Stimulated activated CD4-positive, alpha-beta T cell treated with anti-CD3 and anti-CD28 coated beads, Interleukin-4, amount 100 ng/mL, for 48 hours (primary cell): ENCODE data around the gene TBCK.

ENCODE experiments used
- DNase-seq, 2 donors: peaks; one replicate each; pipeline ENCODE4 v3.0.0-alpha.2; 2020; ENCODE audit warnings: low read depth in 2 of 2

The TBCK gene

GRCh38 chr4:106315968-106316772, at the start of gene TBCK, which contains the start of gene AIMP1:
Gene TBCK (minus strand): TSS chr4:106316209. CDS start chr4:106308960, 7,249 bp downstream.
Gene AIMP1 (plus strand): TSS chr4:106316550. CDS start chr4:106325010, 8,460 bp downstream.
- peak; percentile 74 to 80 for DNase-seq

DNA sequence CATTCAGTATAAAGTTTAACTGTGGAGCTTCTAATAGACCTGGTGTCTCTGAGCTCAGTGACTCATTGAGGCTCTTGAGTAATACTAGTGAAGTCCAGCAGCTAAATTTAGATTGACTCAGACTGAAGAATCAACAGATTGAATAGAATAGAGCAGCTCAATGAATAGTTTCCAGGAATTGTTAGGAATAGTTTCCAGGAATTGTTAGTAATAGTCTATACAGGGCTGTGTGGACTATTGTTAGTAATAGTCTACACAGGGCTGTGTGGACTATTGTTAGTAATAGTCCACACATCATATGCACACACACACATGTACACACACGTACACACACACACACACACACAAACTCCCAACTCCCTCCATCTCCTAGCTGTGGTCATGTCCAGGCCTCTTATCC, 49.6 kb upstream of the TBCK start:
- no peak for DNase-seq

GRCh38 chr4:106364282-106364681, 48.3 kb upstream of the TBCK start:
- DNase-seq: no peak

GRCh38 chr4:106362086-106362825, 46.2 kb upstream of the TBCK start:
- no peak for DNase-seq

- no peak for DNase-seq
Observed at GRCh38 chr4:106358899-106359298, 42.9 kb upstream of the TBCK start.

- DNase-seq: no peak
Observed at GRCh38 chr4:106355193-106355592, 39.2 kb upstream of the TBCK start.

DNA sequence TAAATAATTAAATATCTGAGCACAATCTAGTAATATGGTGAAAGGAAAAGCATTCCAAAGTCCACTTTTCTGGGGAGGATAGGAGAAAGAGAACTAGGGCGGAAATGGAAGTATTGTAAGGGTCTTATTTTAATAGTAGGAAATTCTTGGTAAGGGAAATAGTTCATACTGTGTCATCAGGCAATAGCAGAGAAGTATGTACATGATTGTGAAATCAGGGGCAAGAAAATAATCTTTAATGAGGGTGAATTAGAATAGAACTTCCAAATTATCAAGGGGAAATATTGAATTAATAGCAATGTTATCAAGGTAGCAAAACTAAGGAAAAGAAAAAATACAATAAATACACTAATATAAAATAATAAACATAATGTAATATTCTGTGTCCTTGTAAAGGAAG, 37.8 kb upstream of the TBCK start:
- no peak for DNase-seq

DNA sequence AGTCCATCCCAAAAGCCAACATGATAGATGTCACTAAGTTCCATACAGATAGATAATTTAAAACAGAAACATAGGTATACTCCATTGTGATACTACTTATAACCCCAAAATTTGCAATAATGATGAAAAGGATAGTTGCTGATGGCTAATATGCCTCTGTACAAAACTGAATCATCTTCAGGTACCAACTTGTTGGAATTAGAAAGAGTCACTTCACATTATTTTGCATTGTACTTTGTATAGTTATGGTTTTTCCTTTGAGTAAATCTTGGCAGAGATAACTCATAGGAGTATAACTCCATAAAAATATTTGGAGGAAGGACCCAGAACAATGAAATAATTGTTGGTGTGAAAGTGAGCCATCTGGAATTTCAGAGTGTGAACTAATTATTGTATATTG, 35.0 kb upstream of the TBCK start:
- DNase-seq: no peak

DNA sequence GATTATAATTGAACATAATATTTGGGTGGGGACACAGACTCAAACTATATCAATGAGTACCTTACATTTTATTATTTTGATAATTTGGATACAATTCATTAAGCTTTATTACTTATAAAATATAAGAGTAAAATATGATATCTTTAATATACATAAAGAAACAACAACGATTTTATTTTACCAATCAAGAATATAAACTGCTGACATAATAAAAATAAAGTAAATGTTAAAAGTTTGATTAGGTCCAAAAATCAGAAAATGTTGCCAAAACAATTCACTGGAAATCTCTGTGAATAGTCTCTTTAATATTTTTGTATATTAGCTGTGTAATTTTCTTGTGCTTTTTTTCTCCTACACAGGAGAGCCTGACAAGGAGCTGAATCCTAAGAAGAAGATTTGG, 31.2 kb upstream of the TBCK start:
- no peak for DNase-seq

DNA sequence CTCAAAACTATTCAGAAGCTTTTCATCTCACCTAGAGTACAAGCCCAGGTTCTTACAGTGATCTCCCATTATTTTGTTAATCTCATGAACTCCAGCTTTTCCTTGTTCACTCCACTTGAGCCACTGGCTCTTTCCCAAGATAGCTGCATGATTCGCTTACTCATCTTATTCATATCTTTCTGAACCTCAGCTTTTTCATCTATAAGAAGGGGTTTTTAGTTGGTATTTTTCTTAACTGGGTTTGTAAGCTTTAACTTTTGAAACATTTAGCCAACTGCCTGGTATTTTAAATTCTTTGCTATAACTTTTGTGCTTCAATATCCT, 28.6 kb upstream of the TBCK start:
- no peak for DNase-seq

- DNase-seq: no peak
Observed at GRCh38 chr4:106343865-106344646, 28.0 kb upstream of the TBCK start.

GRCh38 chr4:106340774-106341173, 24.8 kb upstream of the TBCK start:
- DNase-seq: no peak

DNA sequence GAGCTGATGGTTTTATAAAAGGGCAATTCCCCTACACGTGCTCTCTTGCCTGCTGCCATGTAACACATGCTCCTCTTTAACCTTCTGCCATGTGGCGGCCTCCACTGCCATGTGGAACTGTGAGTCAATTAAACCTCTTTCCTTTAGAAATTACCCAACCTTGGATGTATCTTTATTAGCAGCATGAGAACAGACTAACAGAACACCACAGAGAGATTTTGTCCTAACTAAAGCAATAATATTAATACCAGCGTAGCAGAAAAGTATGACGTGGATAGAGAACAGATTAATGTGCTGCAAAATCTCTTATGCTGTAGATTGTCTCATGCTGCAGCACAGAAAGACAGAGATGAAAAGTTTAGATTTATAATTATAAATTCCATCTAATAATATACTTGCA, 23.4 kb upstream of the TBCK start:
- DNase-seq: no peak

DNA sequence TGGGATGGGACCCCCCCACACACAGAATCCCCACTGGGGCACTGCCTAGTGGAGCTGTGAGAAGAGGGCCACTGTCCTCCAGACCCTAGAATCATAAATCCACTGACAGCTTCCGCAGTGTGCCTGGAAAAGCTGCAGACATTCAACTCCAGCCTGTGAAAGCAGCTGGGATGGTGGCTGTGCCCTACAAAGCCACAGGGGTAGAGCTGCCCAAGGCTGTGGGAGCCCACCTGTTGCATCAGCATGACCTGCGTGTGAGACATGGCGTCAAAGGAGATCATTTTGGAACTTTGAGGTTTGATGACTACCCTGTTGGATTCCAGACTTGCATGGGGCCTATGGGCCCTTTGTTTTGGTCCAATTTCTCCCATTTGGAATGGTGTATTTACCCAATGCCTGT, 22.7 kb upstream of the TBCK start:
- DNase-seq: no peak

- DNase-seq: no peak
Observed at GRCh38 chr4:106337916-106338315, 21.9 kb upstream of the TBCK start.

DNA sequence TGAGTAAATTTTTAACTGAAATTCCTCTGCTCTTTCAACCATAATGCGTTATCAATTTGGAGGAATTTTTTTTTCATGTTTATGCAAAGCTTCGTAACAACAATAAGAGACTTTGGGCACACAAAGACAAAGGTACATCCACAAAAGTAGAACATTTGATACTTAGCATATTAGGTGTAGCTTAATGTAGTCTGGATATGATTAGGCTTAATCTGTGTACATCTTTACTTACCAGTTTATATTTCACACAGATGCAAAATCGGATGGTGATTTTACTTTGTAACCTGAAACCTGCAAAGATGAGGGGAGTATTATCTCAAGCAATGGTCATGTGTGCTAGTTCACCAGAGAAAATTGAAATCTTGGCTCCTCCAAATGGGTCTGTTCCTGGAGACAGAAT, 20.6 kb upstream of the TBCK start:
- no peak for DNase-seq

DNA sequence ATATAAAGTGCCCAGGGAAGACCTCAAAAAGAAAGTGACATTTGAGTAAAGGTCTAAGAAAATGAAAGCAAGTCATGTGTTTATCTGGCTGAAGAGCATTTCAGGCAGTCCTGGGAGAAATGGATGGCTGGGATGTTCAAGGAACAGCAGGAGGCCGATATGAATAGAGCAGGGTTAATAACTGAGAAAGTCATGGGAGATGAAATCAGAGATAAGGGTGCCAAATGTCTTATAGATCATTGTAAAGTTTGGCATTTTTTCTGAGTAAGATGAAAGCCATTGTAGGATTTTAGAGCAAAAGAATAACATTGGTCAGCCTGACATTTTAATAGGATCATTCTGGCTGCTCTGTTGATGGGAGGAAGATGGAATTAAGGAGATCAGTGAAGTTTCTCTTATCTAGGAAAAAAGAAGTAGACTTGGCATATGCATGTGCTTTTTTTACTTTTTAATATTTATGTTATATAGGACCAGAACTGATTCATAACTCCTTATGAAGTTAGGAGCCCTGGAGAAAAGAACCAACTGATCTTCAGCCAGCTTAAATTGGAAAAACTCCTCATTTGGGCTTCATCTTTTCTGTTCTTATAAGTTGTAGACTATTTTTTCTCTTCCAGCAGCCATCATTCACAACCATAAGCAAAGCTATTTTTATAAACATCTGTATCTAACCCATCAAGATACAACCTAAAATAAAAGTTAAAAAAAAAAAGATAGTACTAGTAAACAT, 18.9 kb upstream of the TBCK start:
- DNase-seq: no peak

GRCh38 chr4:106333186-106333585, 17.2 kb upstream of the TBCK start:
- DNase-seq: no peak

DNA sequence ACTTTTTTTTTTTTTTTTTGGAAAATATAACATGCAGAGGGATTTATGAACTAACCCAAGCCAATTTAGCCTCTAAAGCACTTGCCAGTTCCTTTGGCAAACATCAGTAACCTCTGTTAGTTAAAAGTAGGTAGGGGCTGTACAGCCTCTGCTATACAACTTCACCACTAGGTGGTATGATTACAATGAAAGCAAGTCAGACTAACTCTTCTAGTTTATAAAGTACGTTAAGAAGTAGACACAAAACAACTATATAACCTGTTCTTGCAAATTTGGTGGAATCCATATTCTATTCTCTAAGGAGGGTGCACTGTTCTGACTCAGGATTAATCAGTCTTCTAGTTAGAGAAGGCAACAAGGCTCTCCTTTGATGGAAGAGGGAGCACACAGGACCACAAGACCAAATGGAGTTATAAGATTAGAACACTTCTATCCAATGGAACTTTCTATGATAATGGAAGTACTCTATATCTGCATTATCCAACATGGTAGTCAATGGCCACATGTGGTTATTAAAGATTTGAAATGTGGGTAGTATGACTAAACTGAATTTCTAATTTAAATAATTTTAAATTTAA, 13.1 kb upstream of the TBCK start:
- no peak for DNase-seq

GRCh38 chr4:106325800-106326199, 9.8 kb upstream of the TBCK start:
- DNase-seq: no peak

DNA sequence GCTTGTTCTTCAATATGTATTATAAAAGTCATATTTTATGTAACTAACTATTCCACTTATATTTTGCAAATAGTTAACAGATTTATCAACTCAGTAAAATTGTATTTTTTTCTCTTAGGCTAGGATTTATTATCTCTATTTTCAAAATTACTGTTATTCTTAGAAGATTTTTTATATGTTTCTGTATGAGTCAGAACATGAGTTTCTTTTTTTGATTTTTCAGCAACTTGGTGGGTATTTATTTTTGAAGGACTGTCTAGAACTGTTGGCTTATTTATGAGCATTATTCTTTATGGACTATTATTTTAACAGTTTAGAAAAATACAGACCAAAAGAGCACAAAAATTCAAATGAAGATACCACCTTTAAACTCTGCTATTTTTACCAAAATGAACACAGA, 7.1 kb upstream of the TBCK start:
- DNase-seq: no peak
